GM18505 (cell line): ENCODE results near the gene PLB1.

ENCODE experiments used
- ATAC-seq: cut with Tn5 transposase; IDR thresholded peaks from one replicate; pipeline ENCODE4 v1.9.1; 2021; ENCODE audit not compliant: unreplicated experiment
- POLR2A ChIP-seq: IDR thresholded peaks from 4 replicates; pipeline ENCODE4 v1.6.1; 2011; ENCODE audit warnings: borderline replicate concordance; ENCODE audit not compliant: insufficient read depth, insufficient read length; ENCODE audit errors: extremely low read depth

PLB1 gene

DNA sequence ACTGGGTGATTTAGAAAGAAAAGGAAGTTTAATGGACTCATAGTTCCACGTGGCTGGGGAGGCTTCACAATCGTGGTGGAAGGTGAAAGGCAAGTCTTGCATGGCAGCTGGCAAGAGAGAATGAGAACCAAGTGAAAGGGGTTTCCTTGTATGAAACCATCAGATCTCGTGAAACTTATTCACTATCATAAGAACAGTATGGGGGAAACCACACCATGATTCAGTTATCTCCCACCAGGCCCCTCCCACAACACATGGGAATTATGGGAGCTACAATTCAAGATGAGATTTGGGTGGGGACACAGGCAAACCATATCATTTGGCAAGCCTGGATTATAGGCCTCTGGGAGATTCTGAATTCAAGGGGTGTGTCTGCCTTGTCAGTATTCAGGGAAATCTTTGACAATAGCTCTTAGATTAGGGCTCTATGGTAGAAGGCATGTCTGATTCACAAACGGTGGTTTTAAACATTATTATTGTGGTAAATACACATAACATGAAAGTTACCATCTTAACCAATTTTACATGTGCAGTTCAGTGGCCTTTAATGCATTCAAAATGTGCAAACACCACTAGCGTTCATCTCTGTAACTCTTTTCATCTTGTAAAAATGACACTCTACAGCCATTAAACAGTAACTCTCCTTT is 15.3 kb upstream of the PLB1 start:
- no peak for ATAC-seq

DNA sequence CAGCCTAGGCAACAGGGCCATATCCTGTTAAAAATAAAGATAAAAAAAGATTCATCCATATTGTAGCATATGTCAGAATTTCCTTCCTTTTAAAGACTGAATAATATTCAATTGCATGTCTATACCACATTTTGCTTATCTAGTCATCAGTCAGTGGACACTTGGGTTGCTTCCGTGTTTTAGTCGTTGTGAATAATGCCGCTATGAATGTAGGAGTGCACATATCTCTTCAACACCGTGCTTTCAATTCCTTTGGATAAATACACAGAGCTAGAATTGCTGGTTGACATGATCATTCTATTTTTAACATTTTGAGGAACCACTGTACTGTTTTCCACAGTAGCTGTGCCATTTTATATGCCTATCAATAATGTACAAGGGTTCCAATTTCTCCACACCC is 14.0 kb upstream of the PLB1 start:
- TF ChIP-seq POLR2A, result no peak
- no peak for ATAC-seq

More for the DNA sequence above, 15.3 kb upstream of the PLB1 start:
- TF ChIP-seq POLR2A, result no peak

DNA sequence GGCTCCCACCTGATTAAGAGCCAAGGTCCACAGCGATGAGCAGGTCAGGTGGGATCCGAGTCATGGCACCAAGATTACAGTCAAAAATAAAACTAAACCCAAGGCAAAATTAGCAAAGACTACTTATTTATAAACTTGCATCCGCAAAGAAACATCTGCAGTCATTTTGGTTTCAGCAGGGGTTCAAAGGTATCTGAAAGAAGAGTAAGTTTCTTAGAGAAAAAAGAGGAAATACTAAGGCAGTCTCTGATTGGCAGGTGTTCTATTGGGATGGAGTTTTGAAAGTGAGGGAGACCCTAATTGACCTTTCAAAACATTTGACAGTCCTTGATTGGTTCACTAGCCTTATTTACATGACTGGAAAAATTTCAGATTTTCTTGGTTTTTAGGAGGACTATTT is 11.0 kb upstream of the PLB1 start:
- TF ChIP-seq POLR2A, result no peak
- no peak for ATAC-seq

DNA sequence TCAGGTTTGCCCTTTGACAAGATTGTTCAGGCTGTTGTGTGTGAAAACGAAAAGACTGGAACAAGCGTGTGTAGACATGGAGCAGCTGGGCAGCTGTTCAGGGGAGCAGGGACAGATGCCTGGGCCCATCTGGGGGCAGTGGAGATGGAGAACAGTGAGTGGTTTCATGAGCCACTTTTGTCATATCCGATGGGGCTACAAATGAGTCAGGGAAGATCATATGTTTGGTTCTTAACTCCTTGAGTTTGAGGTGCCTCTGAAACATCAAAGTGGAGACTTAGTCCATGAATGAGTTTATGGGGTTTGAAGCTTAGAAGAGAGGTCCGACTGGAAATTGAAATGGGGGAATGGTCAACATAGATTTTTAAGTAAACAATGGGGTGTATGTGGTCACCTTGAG is 9.3 kb upstream of the PLB1 start:
- no peak for ATAC-seq
- TF ChIP-seq POLR2A, result no peak

DNA sequence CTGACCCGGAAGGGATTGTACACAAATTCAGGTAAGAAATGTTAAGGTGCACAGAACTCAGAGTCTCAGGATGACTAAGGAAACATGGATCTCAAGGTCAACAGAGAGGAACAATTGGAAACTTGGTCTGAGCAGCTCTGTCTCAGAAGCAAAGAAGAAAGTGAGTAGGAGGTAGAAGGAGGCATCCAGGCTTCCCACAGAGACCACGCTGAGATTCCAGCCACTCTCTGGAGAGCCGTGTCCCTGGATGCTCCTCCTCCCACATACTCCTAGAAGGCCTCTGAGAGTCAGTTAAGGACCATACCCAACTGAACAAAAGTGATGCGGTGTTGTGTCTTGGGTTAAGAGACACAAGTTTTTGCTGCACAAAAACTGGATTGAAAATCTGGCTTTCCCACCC is 8.6 kb upstream of the PLB1 start:
- ATAC-seq, result no peak
- no peak for TF ChIP-seq POLR2A

DNA sequence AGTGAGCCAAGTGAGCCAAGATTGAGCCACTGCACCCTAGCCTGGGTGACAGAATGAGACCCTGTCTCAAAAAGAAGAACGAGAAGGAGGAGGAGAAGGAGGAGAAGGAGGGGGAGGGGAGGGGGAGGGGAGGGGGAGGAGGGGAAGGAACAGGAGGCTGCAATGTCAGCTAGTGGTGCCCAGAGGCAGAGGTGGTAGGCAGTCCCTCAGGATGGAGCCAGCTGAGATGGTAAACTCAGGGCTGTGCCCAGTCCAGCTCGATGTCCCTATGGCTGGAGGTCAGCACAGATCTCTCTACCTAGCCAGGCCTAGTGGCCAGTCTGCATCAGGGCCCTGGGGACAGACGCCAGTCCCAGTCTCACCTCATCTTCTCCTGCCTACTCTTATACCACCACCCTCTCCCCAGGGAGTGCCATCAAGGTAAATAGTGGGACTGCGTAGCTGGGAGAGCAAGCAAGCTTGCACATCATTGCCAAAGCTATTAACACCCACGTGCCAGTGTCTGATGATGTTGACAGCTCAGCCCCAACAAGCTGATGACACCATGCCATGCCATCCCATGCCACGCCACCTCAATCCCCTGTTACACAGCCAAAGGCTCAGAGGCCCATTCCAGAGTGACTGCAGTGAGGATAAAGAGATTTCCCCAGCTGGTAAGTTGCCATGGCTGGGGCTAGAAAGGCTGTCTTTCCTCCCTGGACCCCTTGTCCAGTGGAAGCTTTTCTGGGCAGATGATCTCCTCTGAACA is 7.6 kb upstream of the PLB1 start:
- no peak for TF ChIP-seq POLR2A
- no peak for ATAC-seq

DNA sequence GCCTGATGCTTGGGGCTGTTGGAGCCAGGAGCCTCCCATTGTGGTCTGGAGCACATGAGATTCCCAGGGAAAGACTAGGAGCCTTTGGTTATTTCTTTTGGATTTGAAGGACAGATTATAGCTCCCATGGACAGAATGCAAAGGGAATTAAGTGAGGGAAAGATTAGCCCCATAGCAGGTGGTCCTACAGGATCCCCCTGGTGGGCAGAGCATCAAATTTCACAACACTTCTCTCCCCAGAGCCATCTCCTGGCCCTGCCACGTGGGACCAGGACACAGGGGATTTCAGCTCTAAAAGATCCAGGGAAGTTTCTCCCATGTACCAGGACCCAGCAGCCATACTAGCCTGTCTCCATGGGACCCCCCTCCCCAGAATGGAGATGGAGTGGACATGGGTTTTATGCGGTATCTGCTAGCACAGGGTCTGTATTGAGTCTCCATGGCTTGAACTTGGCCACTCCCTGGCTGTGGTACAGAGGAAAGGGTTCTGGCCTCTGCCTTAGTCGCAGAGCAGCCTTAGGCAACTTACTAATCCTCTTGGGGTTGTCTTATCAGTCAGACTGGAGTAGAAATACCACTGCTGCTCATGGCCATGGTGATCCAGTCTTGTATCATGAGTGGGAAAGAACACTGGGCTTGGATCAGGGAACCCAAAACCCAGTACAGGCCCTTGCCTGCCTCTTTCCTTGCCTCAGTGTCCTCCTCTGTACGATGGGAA is 6.8 kb upstream of the PLB1 start:
- no peak for ATAC-seq
- TF ChIP-seq POLR2A, result no peak

DNA sequence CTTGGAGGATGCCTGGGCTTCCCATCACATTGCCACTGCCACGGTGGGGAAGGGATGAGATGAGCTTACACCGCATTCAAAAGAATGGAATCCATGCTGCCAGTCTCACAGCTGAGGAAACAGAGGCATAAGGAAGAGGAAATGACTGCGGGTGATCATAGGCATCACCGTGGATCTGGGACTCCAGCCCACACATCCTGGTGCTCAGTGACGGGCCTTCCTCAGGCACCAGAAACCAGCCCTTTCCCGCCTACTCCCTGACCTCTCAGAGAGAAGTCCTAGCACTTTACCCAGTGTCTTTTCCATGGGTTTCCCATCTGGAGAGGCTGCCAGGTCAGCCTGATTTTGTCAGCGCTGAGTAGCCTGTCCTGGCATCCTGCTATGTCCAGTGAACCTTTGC is 5.3 kb upstream of the PLB1 start:
- TF ChIP-seq POLR2A, result no peak
- no peak for ATAC-seq

DNA sequence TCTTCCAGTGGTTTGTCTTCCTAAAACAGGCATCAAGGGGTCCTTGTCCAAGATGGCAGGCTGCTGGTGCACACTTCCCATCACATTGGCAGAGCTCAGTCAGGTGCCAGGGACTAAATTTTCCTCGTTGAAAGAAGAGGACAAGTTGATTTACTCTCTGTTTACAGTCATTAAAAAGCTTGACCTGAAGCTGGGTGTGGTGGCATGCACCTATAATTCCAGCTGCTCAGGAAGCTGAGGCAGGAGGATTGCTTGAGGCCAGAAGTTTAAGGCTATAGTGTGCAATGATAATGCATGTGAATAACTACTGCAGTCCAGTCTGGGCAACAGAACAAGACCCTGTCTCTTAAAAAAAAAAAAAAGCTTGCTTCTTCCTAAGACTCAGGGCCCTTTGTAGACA is 3.6 kb upstream of the PLB1 start:
- ATAC-seq, result no peak
- TF ChIP-seq POLR2A, result no peak

DNA sequence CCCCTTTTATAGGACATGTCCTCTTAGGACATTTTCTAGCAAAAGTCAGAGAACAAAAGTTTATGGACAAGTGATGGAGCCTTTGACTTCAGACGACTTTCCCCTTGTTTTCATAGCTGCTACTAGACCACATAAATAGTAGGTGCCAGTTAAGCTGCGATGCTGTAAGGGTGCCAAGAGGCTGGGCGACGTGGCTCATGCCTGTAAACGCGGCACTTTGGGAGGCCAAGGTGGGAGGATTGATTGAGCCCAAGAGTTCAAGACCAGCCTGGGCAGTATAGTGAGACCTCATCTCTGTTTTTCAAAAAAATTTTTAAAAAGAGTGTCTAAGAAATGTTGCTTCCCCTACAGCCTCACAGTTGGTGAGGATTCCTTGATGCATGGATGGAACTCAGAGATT is 2.2 kb upstream of the PLB1 start:
- no peak for ATAC-seq
- TF ChIP-seq POLR2A, result no peak

DNA sequence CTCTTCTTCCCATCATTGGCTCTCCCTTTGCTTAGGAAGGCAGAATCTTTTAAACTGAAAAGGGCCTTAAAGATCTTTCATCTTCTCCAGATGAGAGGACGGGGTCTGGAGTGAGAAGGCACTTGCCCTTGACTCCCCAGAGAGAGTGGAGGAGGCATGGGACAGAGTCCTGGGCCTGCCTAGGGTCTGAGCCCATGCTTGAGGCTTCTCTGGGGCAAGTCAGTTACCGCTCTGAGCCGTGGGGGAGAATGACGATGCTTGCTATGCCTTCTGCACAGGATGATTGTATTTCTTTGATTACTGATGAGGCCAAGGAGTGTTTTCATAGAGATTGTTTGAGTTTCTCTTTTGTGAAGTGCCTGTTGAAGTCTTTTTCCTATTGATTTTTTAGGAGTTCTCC is 921 bp downstream of the PLB1 start:
- no peak for ATAC-seq
- TF ChIP-seq POLR2A, result no peak

DNA sequence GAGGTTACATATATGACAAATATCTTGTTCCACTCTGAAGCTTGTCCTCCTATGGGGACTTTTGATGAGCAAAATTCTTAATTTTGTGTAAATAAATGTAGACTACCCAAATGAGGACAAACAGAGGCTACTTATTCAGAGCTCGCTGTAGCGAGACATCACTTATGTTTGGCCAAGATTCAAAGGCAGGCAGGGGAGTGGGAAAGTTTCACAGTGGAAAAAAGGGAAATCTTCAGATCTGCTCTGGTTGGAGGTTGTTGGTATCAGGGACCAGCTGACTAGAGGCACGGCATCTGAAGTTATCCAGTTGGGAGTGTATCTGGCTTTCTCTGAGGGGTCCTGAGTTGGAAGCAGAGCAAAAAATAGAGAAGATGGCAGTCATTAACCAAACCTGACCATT is 1.3 kb downstream of the PLB1 start:
- TF ChIP-seq POLR2A, result no peak

DNA sequence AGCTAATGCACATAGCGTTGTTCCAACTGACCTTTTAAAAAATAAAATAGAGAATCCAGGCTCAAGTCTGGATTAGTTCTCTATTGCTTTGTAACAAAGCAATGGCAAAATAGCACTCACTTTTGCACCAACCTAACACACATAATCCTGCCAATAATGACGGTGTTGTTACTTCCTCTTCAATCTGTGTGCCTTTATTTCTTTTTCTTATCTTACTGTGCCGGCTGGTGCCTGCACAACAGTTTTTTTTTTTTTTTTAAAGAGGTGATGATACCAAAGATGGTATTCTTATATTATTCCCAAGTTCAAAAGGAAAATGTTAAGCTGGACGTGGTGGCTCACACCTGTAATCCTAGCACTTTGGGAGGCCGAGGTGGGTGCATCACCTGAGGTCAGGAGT is 3.4 kb downstream of the PLB1 start:
- TF ChIP-seq POLR2A, result no peak

More for the DNA sequence above, 1.3 kb downstream of the PLB1 start:
- ATAC-seq, result no peak

DNA sequence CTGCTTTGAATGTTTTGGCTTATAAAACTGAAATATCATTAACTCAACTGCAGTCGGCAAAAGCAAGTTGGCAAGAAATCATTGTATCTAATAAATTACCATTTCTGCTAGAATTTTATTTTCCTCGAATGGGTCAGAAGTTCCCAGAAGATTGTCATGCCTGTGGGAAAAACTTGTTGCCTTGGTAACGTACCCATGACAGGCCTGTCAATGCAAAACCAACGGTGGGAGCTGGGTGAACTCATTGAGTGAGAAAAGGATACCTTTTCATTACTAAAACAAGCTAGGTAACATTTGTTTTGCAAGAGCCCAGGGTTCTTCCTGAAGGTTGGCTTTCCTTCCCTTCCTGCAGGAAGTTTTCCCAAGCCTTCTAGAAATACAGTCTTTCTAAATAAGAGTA is 9.5 kb downstream of the PLB1 start:
- no peak for TF ChIP-seq POLR2A
- no peak for ATAC-seq

More for the DNA sequence above, 3.4 kb downstream of the PLB1 start:
- no peak for ATAC-seq
